WTC11 (cell line): ENCODE results near the gene EIF3A.

Source experiments
- CTCF ChIP-seq: fragments of 200-600 bp; IDR thresholded peaks from 2 replicates; pipeline ENCODE4 v1.8.0; 2022; ENCODE audit warnings: antibody characterized with exemption
- EMX1 ChIP-seq: fragments of 250-450 bp; sonication (Bioruptor Pico); IDR thresholded peaks from 2 replicates; pipeline ENCODE4 v1.8.0; 2021; ENCODE audit warnings: mild to moderate bottlenecking
- IRF2 ChIP-seq: sonication (generic); formaldehyde crosslinking; IDR thresholded peaks from 2 replicates; pipeline ENCODE4 v1.8.0; 2022; ENCODE audit warnings: low read depth, missing genetic modification reagents, borderline replicate concordance
- TCF7 ChIP-seq: sonication (generic); formaldehyde crosslinking; IDR thresholded peaks from 2 replicates; pipeline ENCODE4 v1.8.0; 2022; ENCODE audit warnings: mild to moderate bottlenecking, low read depth, missing genetic modification reagents, moderate library complexity
- USF2 ChIP-seq: sonication (generic); formaldehyde crosslinking; IDR thresholded peaks from 2 replicates; pipeline ENCODE4 v1.8.1; 2023; ENCODE audit warnings: mild to moderate bottlenecking, missing genetic modification reagents, moderate library complexity

GRCh38 chr10:119049777-119050176, 30.8 kb downstream of the EIF3A start:
- no peak for TF ChIP-seq CTCF
- TF ChIP-seq USF2: no peak
- TF ChIP-seq TCF7 (CRISPR knock-in tag): no peak
- no peak for TF ChIP-seq EMX1 (CRISPR knock-in tag)
- no peak for TF ChIP-seq IRF2 (CRISPR knock-in tag)
